Activated CD4-positive, alpha-beta T cell treated with anti-CD3 and anti-CD28 coated beads for 36 hours (primary cell): ENCODE results near the gene NSF. TPM values are rescaled to one million over a fixed set of nuclear protein-coding genes. Genes with fewer than 3 reads are reported as not detected.
"Not testable (repeated sequence)": the region's sequence is repeated elsewhere in the genome, so short reads cannot be mapped to it uniquely, and the experiment has no call there.

Experiments used
- ATAC-seq: fragments of 200-7000 bp; cut with Tn5 transposase; one replicate; pipeline ENCODE4 v1.10.0; 2021; ENCODE audit warnings: mild to moderate bottlenecking, moderate library complexity
- CTCF ChIA-PET: fragments of 350-600 bp; sonication (Branson Sonifier 250); formaldehyde crosslinking; loops from one replicate; lab custom pipeline; 2021; ENCODE audit warnings: antibody characterized with exemption; lab: Charles Lee
- POLR2A ChIA-PET: fragments of 350-600 bp; sonication (Branson Sonifier 250); formaldehyde crosslinking; loops from one replicate; lab custom pipeline; 2021; ENCODE audit warnings: antibody characterized with exemption, inconsistent platforms; lab: Charles Lee
- DNase-seq: peaks from one replicate; pipeline ENCODE4 v3.0.0-alpha.2; 2020
- H3K27ac Mint-ChIP-seq: one replicate; pipeline ENCODE4 v1.8.0; 2021; ENCODE audit warnings: mixed read lengths
- H3K27me3 Mint-ChIP-seq: one replicate; pipeline ENCODE4 v1.8.0; 2021; ENCODE audit warnings: mixed read lengths
- H3K36me3 Mint-ChIP-seq: one replicate; pipeline ENCODE4 v1.8.0; 2021; ENCODE audit warnings: low read depth, mixed read lengths
- H3K4me1 Mint-ChIP-seq: one replicate; pipeline ENCODE4 v1.8.0; 2021; ENCODE audit warnings: mixed read lengths
- H3K4me3 Mint-ChIP-seq: one replicate; pipeline ENCODE4 v1.8.0; 2021; ENCODE audit warnings: mild to moderate bottlenecking, moderate library complexity, mixed read lengths
- H3K9me3 Mint-ChIP-seq: one replicate; pipeline ENCODE4 v1.8.0; 2021; ENCODE audit warnings: low read depth, mixed read lengths
- intact Hi-C, 2 experiments: fragments of 100-400 bp; cut with DNase I in 1 of 2; cut with micrococcal nuclease in 1 of 2; formaldehyde crosslinking; loops; one replicate each; pipeline versions ENCODE4 v1.14.2 to v1.15.1; 2022 to 2024; cut with DNase I, micrococcal nuclease
- total RNA-seq, 2 experiments: library from RNA; stranded (reverse); gene quantifications; one replicate each; pipeline ENCODE4 v1.2.3, GENCODE V29; 2021

Gene NSF
- total RNA-seq, 2 experiments from 2014 or later: 27.5 to 31.0 TPM

DNA sequence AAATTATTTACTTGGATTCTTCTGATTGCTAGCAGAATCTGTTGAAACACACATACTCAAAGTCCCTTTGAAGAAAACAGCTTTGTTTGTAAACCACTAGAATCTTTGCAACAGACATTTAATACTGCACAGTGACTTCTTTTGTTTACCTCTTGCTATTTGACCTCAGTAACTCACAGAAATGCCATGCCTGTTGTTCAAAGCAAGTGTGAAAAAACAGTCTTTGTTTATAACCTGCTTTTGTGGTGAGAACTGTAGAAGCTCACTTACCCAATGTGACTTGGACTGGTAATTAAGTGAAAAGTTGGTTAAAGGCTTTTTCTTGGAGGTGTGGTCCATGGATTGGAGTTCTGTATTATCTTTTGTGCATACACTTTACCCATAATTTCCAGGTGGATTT, 44.4 kb downstream of the NSF start:
- H3K27ac Mint-ChIP-seq, H3K36me3 Mint-ChIP-seq, H3K4me1 Mint-ChIP-seq, DNase-seq, POLR2A ChIA-PET, CTCF ChIA-PET, H3K27me3 Mint-ChIP-seq, ATAC-seq, intact Hi-C loops, H3K9me3 Mint-ChIP-seq, H3K4me3 Mint-ChIP-seq: not testable (repeated sequence)

DNA sequence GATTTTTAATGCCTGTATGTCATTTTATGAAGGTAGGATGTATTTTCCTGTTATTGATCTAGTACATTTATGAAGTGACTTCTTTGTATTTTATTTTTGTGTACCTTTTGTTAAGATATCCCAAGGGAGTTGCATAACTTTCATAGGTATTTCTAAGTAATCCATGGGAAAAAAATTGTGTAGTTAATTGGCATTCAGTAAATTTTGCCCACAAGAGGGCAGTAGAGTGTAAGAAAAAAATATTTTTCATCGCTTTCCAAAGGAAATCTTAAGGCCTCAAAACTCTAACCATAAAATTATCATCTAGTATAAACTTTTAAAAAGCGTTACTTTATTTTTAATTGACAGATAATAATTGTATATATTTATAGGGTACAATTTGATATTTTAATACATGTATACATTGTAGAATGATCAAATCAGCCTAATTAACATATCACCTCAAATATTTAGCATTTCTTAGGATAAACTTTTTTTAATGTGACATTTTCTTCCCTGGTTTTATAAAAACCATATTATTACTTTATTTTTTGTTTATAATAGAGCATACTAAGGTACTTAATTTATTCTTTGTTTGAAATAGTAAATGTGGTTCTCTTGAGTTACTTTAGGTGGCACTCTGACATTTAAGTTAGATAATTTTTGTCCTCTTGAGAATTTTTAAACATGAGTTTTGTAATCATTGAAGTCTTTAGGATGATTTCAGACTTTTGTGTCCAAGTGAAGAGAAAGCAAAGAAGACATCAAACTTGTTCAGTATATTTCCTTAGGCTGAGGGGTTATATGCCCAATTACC, 51.6 kb downstream of the NSF start:
- H3K4me3 Mint-ChIP-seq, DNase-seq, CTCF ChIA-PET, ATAC-seq, intact Hi-C loops, POLR2A ChIA-PET, H3K27ac Mint-ChIP-seq, H3K36me3 Mint-ChIP-seq, H3K27me3 Mint-ChIP-seq, H3K4me1 Mint-ChIP-seq, H3K9me3 Mint-ChIP-seq: not testable (repeated sequence)

DNA sequence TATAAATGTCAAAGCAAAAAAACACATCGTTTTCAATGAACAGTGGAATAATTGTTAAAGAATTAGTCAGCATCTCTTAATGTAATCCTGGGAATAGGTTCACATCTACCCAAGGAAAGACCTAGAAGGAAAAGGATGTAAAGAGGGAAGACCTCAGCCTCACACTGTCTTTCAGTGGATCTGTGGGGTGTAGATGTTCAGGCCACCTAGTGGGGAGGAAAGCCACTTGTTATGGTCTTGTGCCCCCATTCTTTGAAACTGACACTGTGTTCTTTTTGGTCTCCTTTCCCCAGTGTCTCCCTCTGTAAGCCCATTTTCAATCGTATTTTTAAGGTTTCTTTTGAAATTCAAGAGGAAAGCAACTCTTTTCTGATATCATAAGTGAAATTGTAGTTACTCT, 56.8 kb downstream of the NSF start:
- ATAC-seq, H3K27me3 Mint-ChIP-seq, DNase-seq, CTCF ChIA-PET, intact Hi-C loops, H3K9me3 Mint-ChIP-seq, H3K4me1 Mint-ChIP-seq, H3K27ac Mint-ChIP-seq, H3K4me3 Mint-ChIP-seq, H3K36me3 Mint-ChIP-seq, POLR2A ChIA-PET: not testable (repeated sequence)

DNA sequence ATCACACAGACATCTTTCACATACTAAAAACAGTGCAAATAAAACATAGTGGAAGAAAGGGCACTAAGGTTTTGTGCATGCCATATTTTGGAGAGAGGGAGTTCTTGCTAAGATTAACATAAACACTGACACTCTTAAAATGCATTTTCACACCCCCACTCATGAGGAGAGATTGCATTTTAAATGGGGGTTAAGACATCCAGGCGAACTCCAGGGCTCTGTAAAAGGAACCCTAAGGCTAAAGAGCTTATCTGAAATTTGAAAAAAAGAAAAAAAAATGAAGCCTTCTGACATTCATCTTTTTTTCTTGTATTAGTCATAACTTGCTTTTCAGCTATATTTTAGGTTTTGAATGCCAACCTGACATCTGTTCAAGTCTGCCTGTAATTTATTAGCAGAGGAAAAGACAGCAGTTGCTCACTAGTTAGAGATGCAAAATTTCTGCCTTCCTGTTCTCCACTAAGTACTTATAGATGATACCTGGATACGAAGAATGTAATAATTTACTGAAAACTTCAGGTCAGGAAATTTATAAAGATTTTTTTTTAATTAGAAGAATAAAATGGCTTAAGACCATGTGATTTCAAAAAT, 57.3 kb downstream of the NSF start:
- H3K27me3 Mint-ChIP-seq, H3K27ac Mint-ChIP-seq, POLR2A ChIA-PET, H3K36me3 Mint-ChIP-seq, intact Hi-C loops, H3K4me1 Mint-ChIP-seq, CTCF ChIA-PET, H3K4me3 Mint-ChIP-seq, H3K9me3 Mint-ChIP-seq, DNase-seq, ATAC-seq: not testable (repeated sequence)

DNA sequence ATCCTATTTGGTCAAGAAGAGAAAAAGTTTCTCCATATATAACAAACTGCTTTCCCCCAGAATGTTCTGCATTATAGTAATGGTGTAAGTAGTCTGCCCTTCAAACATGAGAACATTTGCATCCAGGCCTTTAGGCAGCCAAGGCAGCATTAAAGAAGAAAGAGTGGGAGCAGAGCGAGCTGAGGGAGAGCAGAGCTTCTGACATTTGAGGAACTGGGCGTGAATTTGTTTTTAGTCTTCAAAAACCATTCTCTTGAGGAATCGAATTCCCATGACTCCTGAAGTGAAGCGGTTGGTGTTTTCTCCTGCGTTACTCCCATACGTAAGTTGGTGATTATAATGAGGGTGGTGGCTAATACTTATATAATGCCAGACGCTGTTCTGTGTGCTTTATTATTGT, 58.8 kb downstream of the NSF start:
- intact Hi-C loops, DNase-seq, H3K36me3 Mint-ChIP-seq, H3K9me3 Mint-ChIP-seq, CTCF ChIA-PET, H3K27me3 Mint-ChIP-seq, H3K27ac Mint-ChIP-seq, POLR2A ChIA-PET, ATAC-seq, H3K4me3 Mint-ChIP-seq, H3K4me1 Mint-ChIP-seq: not testable (repeated sequence)

DNA sequence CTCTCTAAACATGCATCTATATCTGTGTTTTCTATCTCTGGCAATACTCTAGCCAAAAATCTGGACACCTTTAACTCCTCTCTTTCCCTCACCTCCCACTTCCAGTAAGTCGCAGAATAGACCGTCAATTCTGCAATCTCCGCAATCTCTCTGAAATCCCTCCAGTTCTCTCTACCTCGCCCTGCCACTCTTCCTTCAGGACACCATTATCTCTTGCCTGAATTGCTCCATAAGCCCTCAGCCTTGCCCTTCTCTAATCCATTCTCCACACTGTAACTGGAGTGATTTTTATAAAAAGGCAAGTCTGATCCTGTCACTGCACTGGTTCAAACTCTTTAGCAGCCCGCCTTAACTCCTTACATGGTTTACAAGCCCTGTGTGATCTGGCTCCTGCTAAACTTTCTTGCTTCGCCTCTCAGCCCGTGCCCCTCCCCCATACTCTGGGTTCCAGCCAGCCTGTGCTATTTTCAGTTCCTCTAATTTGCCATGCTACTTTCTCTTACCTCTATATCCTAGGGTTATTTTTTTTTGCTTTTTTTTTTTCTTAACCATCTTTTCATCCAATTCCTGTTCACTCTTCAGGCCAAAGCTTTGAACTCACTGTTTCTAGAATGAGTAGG, 61.7 kb downstream of the NSF start:
- DNase-seq, H3K4me3 Mint-ChIP-seq, ATAC-seq: not testable (repeated sequence)

DNA sequence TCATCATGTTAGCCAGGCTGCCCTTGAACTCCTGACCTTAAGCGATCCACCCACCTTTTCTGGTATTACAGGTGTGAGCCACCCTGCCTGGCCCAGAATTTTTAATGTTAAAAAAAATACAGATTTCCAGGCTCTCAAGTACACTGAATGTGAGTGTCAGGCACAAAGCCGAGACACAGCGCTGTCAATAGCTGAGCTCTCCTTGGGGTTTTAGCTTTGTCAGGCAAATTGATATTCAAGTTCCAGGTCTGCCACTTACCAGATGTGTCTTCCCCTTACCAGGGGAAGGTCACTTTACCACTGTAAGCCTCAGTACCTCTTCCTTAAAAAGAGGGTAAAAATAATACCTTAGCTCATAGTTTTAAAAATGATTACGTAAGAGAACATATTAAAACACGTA, 67.8 kb downstream of the NSF start:
- POLR2A ChIA-PET, H3K27me3 Mint-ChIP-seq, H3K4me1 Mint-ChIP-seq, H3K9me3 Mint-ChIP-seq, H3K36me3 Mint-ChIP-seq, H3K4me3 Mint-ChIP-seq, intact Hi-C loops, DNase-seq, ATAC-seq, H3K27ac Mint-ChIP-seq, CTCF ChIA-PET: not testable (repeated sequence)

More for the DNA sequence above, 61.7 kb downstream of the NSF start:
- intact Hi-C loops, H3K9me3 Mint-ChIP-seq, H3K4me1 Mint-ChIP-seq, CTCF ChIA-PET, H3K27me3 Mint-ChIP-seq, POLR2A ChIA-PET, H3K27ac Mint-ChIP-seq, H3K36me3 Mint-ChIP-seq: not testable (repeated sequence)

DNA sequence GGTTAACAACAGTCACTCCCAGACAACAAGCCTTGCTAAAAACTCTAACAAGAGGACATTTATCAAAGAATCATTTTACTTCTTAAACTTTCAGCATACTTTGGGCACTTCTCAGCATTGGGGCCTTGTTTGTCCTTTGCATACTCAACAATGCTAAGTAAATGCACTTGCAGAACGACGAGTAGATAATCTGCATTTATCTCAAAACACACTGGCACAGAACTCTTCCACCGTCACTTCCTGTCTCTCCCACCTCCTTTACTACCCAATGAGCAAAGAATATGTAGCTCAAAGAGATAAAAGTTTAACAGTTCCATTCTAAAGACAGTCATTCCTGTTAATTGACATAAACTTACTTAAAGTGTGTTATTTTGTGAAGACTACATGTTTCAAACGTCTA, 69.2 kb downstream of the NSF start:
- H3K9me3 Mint-ChIP-seq, CTCF ChIA-PET, DNase-seq, H3K27ac Mint-ChIP-seq, H3K4me1 Mint-ChIP-seq, ATAC-seq, POLR2A ChIA-PET, H3K4me3 Mint-ChIP-seq, H3K27me3 Mint-ChIP-seq, intact Hi-C loops, H3K36me3 Mint-ChIP-seq: not testable (repeated sequence)

DNA sequence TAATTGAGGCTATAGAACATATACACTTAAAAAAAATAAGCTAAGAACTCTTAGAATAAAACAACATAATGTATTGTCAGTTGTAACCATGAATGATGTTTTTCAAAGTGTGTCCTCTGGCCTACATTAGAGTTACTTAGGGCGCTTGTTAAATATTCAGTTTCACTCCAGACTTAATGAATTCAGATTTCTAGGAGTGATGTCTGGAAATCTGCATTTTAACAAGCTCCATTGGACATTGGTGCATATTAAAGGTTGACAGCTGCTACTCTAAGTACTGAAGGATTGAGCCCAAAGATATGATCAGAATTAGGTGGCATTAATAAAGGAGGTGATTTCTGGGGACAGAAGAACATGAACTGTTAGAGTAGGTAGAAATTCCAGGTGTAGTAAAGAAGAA, 72.7 kb downstream of the NSF start:
- H3K36me3 Mint-ChIP-seq, H3K4me3 Mint-ChIP-seq, intact Hi-C loops, ATAC-seq, H3K27me3 Mint-ChIP-seq, H3K4me1 Mint-ChIP-seq, H3K9me3 Mint-ChIP-seq, DNase-seq, CTCF ChIA-PET, H3K27ac Mint-ChIP-seq, POLR2A ChIA-PET: not testable (repeated sequence)

DNA sequence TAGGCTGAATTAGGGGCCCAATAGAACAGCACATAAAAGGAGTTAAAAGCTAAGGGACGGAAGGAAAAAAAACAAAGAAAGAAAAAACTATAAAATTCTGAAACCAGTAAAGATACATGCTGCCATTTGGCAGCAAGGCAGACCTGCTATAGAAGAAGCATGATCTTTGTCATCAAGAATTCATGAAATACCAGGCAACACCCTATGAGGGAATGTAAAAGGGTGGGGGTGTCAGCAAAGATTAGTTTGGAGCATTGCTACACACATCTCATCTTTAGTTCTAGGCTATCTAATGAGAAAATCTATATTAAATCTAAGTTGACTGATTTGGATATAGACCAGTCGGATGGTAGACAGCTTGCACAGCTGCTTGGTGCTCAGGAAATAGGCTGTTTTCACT, 73.1 kb downstream of the NSF start:
- not testable (repeated sequence) for DNase-seq, H3K4me1 Mint-ChIP-seq, H3K27ac Mint-ChIP-seq

DNA sequence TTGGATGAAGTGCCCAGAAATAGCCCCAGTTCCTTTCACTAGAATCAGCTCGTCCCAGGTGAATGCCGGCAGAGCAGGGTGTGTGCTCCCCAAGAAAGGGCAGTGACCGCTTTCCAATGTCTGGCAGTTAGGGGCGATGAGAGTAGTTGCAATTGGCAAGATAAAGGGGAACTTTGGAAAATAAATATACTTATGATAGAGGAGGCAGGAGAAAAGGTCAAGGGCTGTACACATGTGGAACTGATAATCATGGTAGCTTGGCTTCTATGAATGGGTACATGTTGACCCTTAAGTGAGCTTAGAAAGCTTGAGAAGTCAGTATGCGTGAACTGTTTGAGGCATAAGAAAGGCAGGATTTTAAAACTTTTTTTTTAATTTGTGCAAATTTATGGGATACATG, 75.5 kb downstream of the NSF start:
- intact Hi-C loops, H3K27me3 Mint-ChIP-seq, H3K4me3 Mint-ChIP-seq, H3K36me3 Mint-ChIP-seq, H3K27ac Mint-ChIP-seq, CTCF ChIA-PET, H3K4me1 Mint-ChIP-seq, DNase-seq, H3K9me3 Mint-ChIP-seq, POLR2A ChIA-PET, ATAC-seq: not testable (repeated sequence)

More for the DNA sequence above, 73.1 kb downstream of the NSF start:
- ATAC-seq, POLR2A ChIA-PET, H3K27me3 Mint-ChIP-seq, H3K36me3 Mint-ChIP-seq, H3K4me3 Mint-ChIP-seq, intact Hi-C loops, H3K9me3 Mint-ChIP-seq, CTCF ChIA-PET: not testable (repeated sequence)

DNA sequence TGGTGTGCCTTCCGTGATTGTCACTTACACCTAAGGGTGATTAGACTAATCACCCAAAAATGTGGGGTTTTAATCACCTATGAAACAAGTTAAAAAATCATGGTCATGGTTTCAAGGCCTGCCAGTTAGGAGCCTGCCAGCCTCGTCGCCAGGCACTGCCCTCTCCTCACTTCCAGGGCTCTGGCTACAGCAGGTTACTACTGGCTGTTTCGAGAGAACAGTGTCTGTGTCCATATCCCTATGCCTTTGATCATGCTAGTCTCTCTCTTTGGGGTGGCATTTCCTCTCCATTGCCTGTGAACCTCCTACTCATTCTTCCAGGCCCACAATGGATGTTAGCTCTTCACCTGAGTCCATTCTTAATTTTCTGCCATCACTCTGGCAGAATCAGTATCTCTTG, 80.3 kb downstream of the NSF start:
- H3K27ac Mint-ChIP-seq, ATAC-seq, DNase-seq, intact Hi-C loops, H3K9me3 Mint-ChIP-seq, H3K4me1 Mint-ChIP-seq, CTCF ChIA-PET, H3K4me3 Mint-ChIP-seq, H3K36me3 Mint-ChIP-seq, H3K27me3 Mint-ChIP-seq, POLR2A ChIA-PET: not testable (repeated sequence)
